ENCODE measurements around the gene SELP.

DNA sequence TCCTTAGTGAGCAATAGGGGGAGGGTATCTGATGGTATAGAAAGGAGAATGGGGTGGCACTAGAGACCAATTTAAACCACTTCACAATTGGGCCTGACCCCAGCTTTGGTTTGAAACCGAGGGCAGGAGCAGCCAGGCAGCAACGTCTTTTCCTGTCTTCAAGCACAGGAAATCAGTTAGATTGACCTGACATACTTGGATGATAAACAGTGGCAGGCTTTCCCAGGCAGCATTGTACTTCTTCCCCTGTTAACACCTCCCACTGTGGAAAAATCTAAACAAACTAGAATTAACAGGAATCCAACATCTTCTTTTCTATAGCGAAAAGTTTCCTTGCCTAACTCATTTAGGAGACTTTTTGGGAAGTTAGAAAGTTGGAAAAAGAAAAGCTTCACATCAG, 40.9 kb upstream of the SELP start:
- TF ChIP-seq, protein P1, sequence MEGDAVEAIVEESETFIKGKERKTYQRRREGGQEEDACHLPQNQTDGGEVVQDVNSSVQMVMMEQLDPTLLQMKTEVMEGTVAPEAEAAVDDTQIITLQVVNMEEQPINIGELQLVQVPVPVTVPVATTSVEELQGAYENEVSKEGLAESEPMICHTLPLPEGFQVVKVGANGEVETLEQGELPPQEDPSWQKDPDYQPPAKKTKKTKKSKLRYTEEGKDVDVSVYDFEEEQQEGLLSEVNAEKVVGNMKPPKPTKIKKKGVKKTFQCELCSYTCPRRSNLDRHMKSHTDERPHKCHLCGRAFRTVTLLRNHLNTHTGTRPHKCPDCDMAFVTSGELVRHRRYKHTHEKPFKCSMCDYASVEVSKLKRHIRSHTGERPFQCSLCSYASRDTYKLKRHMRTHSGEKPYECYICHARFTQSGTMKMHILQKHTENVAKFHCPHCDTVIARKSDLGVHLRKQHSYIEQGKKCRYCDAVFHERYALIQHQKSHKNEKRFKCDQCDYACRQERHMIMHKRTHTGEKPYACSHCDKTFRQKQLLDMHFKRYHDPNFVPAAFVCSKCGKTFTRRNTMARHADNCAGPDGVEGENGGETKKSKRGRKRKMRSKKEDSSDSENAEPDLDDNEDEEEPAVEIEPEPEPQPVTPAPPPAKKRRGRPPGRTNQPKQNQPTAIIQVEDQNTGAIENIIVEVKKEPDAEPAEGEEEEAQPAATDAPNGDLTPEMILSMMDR (IDR thresholded peaks at IDR 0.05) = no peak
- no peak for TF ChIP-seq TCF7 (CRISPR knock-in tag; IDR thresholded peaks at IDR 0.05; ENCODE audit: low read depth)
- TF ChIP-seq, protein P2, sequence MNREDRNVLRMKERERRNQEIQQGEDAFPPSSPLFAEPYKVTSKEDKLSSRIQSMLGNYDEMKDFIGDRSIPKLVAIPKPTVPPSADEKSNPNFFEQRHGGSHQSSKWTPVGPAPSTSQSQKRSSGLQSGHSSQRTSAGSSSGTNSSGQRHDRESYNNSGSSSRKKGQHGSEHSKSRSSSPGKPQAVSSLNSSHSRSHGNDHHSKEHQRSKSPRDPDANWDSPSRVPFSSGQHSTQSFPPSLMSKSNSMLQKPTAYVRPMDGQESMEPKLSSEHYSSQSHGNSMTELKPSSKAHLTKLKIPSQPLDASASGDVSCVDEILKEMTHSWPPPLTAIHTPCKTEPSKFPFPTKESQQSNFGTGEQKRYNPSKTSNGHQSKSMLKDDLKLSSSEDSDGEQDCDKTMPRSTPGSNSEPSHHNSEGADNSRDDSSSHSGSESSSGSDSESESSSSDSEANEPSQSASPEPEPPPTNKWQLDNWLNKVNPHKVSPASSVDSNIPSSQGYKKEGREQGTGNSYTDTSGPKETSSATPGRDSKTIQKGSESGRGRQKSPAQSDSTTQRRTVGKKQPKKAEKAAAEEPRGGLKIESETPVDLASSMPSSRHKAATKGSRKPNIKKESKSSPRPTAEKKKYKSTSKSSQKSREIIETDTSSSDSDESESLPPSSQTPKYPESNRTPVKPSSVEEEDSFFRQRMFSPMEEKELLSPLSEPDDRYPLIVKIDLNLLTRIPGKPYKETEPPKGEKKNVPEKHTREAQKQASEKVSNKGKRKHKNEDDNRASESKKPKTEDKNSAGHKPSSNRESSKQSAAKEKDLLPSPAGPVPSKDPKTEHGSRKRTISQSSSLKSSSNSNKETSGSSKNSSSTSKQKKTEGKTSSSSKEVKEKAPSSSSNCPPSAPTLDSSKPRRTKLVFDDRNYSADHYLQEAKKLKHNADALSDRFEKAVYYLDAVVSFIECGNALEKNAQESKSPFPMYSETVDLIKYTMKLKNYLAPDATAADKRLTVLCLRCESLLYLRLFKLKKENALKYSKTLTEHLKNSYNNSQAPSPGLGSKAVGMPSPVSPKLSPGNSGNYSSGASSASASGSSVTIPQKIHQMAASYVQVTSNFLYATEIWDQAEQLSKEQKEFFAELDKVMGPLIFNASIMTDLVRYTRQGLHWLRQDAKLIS (CRISPR knock-in tag; IDR thresholded peaks at IDR 0.05; ENCODE audit: borderline replicate concordance) = no peak
- TF ChIP-seq, protein P3, sequence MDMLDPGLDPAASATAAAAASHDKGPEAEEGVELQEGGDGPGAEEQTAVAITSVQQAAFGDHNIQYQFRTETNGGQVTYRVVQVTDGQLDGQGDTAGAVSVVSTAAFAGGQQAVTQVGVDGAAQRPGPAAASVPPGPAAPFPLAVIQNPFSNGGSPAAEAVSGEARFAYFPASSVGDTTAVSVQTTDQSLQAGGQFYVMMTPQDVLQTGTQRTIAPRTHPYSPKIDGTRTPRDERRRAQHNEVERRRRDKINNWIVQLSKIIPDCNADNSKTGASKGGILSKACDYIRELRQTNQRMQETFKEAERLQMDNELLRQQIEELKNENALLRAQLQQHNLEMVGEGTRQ (CRISPR knock-in tag; IDR thresholded peaks at IDR 0.05) = no peak
- no peak for TF ChIP-seq NR1H2 (CRISPR knock-in tag; IDR thresholded peaks at IDR 0.05)
